Measurements from ENCODE around the gene NCOA5. TPM values are rescaled to one million over a fixed set of nuclear protein-coding genes. Genes with fewer than 3 reads are reported as not detected.

Gene NCOA5
- total and polyA plus RNA-seq, 2 experiments from 2014 or later = 8.4 to 22.8 TPM

DNA sequence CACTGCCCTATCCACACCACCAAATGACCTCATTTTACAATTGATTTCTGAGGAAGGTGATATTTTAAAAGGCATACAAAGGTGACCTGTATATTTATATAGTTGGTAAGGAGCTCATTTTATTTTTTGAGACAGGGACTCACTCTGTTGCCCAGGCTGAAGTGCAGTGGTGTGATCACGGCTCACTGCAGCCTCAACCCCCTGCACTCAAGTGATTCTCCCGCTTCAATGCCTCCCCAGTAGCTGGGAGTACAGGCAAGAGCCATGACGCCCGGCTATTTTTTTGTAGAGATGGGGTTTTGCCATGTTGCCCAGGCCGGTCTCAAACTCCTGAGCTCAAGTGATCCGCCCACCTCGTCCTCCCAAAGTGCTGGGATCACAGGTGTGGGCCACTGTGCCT, 13.0 kb downstream of the NCOA5 start:
- ATAC-seq (no peak; the same call in 2 of the 3 replicates), DNase-seq (ENCODE audit: low spot score) (no peak)
- no peak overlapping the region; the same call in 1 of the 2 replicates for H3K4me2 ChIP-seq
- peaks cover 25% of the 10 kb centered on the region for H4K20me1 ChIP-seq (replicated peaks; ENCODE audit: insufficient read depth)
- Mint-ChIP-seq H3K4me3 (no peak overlapping the region), H3K27me3 (ENCODE audit: insufficient read depth, low read depth, poor library complexity) (no peaks in the 10 kb centered on the region), H3K27ac (peak overlapping the region; percentile 89), H3K4me1 (peaks cover 28% of the 10 kb centered on the region), H3K36me3 (ENCODE audit: low read depth) (peaks cover 18% of the 10 kb centered on the region; the same call in 2 of the 3 replicates), H3K9me3 (no peaks in the 10 kb centered on the region)
- no peak overlapping the region for H3K4me3 ChIP-seq
- TF ChIP-seq ZNF114 (CRISPR knock-in tag; IDR thresholded peaks at IDR 0.05) (no peak), EZH2phosphoT487 (IDR thresholded peaks at IDR 0.05; ENCODE audit: unreplicated experiment) (no peak), EZH2 (IDR thresholded peaks at IDR 0.05; ENCODE audit: low read depth, unreplicated experiment) (no peak), POLR2AphosphoS5 (IDR thresholded peaks at IDR 0.05; ENCODE audit: low read depth) (no peak), ZNF331 (CRISPR knock-in tag; IDR thresholded peaks at IDR 0.05; ENCODE audit: low read depth) (no peak), STAT1 (IDR thresholded peaks at IDR 0.05; ENCODE audit: unreplicated experiment) (no peak), NANOG (IDR thresholded peaks at IDR 0.05; ENCODE audit: borderline replicate concordance) (no peak), CREB1 (CRISPR knock-in tag; IDR thresholded peaks at IDR 0.05; ENCODE audit: low read depth) (no peak), JUNB (IDR thresholded peaks at IDR 0.05; ENCODE audit: unreplicated experiment) (no peak)
- TF ChIP-seq, protein P1, sequence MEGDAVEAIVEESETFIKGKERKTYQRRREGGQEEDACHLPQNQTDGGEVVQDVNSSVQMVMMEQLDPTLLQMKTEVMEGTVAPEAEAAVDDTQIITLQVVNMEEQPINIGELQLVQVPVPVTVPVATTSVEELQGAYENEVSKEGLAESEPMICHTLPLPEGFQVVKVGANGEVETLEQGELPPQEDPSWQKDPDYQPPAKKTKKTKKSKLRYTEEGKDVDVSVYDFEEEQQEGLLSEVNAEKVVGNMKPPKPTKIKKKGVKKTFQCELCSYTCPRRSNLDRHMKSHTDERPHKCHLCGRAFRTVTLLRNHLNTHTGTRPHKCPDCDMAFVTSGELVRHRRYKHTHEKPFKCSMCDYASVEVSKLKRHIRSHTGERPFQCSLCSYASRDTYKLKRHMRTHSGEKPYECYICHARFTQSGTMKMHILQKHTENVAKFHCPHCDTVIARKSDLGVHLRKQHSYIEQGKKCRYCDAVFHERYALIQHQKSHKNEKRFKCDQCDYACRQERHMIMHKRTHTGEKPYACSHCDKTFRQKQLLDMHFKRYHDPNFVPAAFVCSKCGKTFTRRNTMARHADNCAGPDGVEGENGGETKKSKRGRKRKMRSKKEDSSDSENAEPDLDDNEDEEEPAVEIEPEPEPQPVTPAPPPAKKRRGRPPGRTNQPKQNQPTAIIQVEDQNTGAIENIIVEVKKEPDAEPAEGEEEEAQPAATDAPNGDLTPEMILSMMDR (conservative IDR thresholded peaks at IDR 0.05; ENCODE audit: low read depth in 2 of 2) = no peak
- TF ChIP-seq, protein P2, sequence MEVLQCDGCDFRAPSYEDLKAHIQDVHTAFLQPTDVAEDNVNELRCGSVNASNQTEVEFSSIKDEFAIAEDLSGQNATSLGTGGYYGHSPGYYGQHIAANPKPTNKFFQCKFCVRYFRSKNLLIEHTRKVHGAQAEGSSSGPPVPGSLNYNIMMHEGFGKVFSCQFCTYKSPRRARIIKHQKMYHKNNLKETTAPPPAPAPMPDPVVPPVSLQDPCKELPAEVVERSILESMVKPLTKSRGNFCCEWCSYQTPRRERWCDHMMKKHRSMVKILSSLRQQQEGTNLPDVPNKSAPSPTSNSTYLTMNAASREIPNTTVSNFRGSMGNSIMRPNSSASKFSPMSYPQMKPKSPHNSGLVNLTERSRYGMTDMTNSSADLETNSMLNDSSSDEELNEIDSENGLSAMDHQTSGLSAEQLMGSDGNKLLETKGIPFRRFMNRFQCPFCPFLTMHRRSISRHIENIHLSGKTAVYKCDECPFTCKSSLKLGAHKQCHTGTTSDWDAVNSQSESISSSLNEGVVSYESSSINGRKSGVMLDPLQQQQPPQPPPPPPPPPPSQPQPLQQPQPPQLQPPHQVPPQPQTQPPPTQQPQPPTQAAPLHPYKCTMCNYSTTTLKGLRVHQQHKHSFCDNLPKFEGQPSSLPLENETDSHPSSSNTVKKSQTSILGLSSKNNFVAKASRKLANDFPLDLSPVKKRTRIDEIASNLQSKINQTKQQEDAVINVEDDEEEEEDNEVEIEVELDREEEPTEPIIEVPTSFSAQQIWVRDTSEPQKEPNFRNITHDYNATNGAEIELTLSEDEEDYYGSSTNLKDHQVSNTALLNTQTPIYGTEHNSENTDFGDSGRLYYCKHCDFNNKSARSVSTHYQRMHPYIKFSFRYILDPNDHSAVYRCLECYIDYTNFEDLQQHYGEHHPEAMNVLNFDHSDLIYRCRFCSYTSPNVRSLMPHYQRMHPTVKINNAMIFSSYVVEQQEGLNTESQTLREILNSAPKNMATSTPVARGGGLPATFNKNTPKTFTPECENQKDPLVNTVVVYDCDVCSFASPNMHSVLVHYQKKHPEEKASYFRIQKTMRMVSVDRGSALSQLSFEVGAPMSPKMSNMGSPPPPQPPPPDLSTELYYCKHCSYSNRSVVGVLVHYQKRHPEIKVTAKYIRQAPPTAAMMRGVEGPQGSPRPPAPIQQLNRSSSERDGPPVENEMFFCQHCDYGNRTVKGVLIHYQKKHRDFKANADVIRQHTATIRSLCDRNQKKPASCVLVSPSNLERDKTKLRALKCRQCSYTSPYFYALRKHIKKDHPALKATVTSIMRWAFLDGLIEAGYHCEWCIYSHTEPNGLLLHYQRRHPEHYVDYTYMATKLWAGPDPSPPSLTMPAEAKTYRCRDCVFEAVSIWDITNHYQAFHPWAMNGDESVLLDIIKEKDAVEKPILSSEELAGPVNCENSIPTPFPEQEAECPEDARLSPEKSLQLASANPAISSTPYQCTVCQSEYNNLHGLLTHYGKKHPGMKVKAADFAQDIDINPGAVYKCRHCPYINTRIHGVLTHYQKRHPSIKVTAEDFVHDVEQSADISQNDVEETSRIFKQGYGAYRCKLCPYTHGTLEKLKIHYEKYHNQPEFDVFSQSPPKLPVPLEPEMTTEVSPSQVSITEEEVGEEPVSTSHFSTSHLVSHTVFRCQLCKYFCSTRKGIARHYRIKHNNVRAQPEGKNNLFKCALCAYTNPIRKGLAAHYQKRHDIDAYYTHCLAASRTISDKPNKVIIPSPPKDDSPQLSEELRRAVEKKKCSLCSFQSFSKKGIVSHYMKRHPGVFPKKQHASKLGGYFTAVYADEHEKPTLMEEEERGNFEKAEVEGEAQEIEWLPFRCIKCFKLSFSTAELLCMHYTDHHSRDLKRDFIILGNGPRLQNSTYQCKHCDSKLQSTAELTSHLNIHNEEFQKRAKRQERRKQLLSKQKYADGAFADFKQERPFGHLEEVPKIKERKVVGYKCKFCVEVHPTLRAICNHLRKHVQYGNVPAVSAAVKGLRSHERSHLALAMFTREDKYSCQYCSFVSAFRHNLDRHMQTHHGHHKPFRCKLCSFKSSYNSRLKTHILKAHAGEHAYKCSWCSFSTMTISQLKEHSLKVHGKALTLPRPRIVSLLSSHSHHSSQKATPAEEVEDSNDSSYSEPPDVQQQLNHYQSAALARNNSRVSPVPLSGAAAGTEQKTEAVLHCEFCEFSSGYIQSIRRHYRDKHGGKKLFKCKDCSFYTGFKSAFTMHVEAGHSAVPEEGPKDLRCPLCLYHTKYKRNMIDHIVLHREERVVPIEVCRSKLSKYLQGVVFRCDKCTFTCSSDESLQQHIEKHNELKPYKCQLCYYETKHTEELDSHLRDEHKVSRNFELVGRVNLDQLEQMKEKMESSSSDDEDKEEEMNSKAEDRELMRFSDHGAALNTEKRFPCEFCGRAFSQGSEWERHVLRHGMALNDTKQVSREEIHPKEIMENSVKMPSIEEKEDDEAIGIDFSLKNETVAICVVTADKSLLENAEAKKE (CRISPR knock-in tag; IDR thresholded peaks at IDR 0.05) = no peak
- TF ChIP-seq, protein P3, sequence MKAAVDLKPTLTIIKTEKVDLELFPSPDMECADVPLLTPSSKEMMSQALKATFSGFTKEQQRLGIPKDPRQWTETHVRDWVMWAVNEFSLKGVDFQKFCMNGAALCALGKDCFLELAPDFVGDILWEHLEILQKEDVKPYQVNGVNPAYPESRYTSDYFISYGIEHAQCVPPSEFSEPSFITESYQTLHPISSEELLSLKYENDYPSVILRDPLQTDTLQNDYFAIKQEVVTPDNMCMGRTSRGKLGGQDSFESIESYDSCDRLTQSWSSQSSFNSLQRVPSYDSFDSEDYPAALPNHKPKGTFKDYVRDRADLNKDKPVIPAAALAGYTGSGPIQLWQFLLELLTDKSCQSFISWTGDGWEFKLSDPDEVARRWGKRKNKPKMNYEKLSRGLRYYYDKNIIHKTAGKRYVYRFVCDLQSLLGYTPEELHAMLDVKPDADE (IDR thresholded peaks at IDR 0.05) = no peak
- TF ChIP-seq, protein P4, sequence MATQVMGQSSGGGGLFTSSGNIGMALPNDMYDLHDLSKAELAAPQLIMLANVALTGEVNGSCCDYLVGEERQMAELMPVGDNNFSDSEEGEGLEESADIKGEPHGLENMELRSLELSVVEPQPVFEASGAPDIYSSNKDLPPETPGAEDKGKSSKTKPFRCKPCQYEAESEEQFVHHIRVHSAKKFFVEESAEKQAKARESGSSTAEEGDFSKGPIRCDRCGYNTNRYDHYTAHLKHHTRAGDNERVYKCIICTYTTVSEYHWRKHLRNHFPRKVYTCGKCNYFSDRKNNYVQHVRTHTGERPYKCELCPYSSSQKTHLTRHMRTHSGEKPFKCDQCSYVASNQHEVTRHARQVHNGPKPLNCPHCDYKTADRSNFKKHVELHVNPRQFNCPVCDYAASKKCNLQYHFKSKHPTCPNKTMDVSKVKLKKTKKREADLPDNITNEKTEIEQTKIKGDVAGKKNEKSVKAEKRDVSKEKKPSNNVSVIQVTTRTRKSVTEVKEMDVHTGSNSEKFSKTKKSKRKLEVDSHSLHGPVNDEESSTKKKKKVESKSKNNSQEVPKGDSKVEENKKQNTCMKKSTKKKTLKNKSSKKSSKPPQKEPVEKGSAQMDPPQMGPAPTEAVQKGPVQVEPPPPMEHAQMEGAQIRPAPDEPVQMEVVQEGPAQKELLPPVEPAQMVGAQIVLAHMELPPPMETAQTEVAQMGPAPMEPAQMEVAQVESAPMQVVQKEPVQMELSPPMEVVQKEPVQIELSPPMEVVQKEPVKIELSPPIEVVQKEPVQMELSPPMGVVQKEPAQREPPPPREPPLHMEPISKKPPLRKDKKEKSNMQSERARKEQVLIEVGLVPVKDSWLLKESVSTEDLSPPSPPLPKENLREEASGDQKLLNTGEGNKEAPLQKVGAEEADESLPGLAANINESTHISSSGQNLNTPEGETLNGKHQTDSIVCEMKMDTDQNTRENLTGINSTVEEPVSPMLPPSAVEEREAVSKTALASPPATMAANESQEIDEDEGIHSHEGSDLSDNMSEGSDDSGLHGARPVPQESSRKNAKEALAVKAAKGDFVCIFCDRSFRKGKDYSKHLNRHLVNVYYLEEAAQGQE (IDR thresholded peaks at IDR 0.05; ENCODE audit: unreplicated experiment) = no peak
- H3K36me3 ChIP-seq (ENCODE audit: insufficient read depth) = no peaks in the 10 kb centered on the region
- H3F3A ChIP-seq (replicated peaks; ENCODE audit: low read depth) = no peaks in the 10 kb centered on the region
- peaks cover 48% of the 10 kb centered on the region for H3K79me2 ChIP-seq (replicated peaks; ENCODE audit: insufficient read depth)
- no peak overlapping the region for H2AFZ ChIP-seq
- H3K27ac ChIP-seq (ENCODE audit: low read depth) = no peak overlapping the region
- no peaks in the 10 kb centered on the region for H3K27me3 ChIP-seq (ENCODE audit: insufficient read depth)
- peaks cover 36% of the 10 kb centered on the region for H3K4me1 ChIP-seq (ENCODE audit: insufficient read depth)
- no peaks in the 10 kb centered on the region for H3K9me2 ChIP-seq (ENCODE audit: insufficient read depth)
